ENCODE data around the gene MRAP. TPM values are rescaled to one million over a fixed set of nuclear protein-coding genes. Genes with fewer than 3 reads are reported as not detected.

The MRAP gene
- total and polyA plus RNA-seq, 8 donors = 0.30 to 0.55 TPM; not detected in 6

DNA sequence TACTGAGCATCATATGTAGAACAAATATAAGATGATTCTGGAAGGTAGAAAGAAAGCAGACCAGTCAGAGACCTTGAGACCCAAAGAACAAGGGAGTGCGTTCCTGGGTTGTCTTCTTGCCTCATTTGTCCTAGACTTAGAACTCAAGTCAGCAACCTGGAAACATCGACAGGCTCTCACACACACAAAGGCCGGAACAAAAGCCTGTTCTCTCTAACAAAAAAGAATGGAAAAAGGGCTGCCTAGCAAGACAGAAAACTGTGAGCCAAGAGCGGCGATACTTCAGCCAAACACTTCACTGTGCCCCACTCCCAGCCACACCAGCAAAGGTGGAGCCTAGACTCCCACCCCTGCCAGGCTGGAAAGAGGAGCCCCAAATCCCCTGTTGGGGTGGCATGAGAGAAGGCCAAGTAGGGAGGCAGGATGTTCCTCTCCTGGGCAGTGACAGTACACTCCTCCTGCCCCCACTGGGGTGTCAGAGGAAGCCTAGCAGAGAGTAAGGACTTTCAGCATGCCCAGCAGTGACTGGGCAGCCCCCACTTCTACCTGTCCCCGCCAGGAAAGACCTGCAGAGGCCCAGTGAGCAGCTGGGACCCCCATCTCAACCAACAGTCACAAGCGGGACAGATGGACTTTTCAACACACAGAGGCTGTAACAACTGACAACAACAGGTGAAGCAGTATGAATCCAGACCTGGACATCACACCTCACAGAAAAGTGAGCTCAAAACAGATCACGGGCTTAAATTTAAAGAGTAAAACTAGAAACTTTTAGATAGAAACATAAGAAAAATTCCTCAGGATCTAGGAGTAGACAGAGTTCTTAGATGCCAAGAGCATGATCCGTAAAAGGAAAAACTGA, 33.0 kb downstream of the MRAP start:
- peaks cover 44 to 82% (median 73%) of the 10 kb centered on the region in 4 donors for H3K36me3 ChIP-seq
- DNase-seq = no peak
- WGBS, 5 donors = 91 to 96% (median 94%) methylated on average over 9 of the region's 9 CpGs

GRCh38 chr21:32332463-32332951, 33.9 kb downstream of the MRAP start:
- TF ChIP-seq POLR2AphosphoS5 (IDR thresholded peaks at IDR 0.05) (no peak), CTCF (IDR thresholded peaks at IDR 0.05) (no peak), POLR2A (IDR thresholded peaks at IDR 0.05) (no peak), EP300 (IDR thresholded peaks at IDR 0.05) (no peak)
- H3K4me1 ChIP-seq = peaks cover 0 to 24% (median 11%) of the 10 kb centered on the region in 4 donors
- H3K4me3 ChIP-seq = no peak overlapping the region
- H3K27me3 ChIP-seq = no peaks in the 10 kb centered on the region
- WGBS, 5 donors = 91 to 100% (median 96%) methylated on average over 1 of the region's 1 CpG
- peaks cover 52 to 85% (median 79%) of the 10 kb centered on the region in 4 donors for H3K36me3 ChIP-seq
- H3K27ac ChIP-seq = no peak overlapping the region
- H3K9me3 ChIP-seq = no peaks in the 10 kb centered on the region
- DNase-seq = no peak
- intact Hi-C loops (cut with DNase I; ENCODE audit: low total_unique reads) = no loop called here

More for the DNA sequence above, 33.0 kb downstream of the MRAP start:
- H3K4me1 ChIP-seq = peaks cover 0 to 24% (median 11%) of the 10 kb centered on the region in 4 donors
- H3K4me3 ChIP-seq = no peak overlapping the region
- H3K27me3 ChIP-seq = no peaks in the 10 kb centered on the region
- intact Hi-C loops (cut with DNase I; ENCODE audit: low total_unique reads) = no loop called here
- H3K27ac ChIP-seq = no peak overlapping the region
- H3K9me3 ChIP-seq = no peaks in the 10 kb centered on the region
- TF ChIP-seq CTCF (IDR thresholded peaks at IDR 0.05) = no peak
- no peak for TF ChIP-seq POLR2A (IDR thresholded peaks at IDR 0.05)
- no peak for TF ChIP-seq EP300 (IDR thresholded peaks at IDR 0.05)

- Histone ChIP-seq H3K4me3 (no peak overlapping the region), H3K4me1 (peaks cover 0 to 9% (median 1%) of the 10 kb centered on the region in 4 donors), H3K27ac (no peak overlapping the region), H3K36me3 (peaks cover 67 to 98% (median 91%) of the 10 kb centered on the region in 4 donors), H3K9me3 (no peaks in the 10 kb centered on the region), H3K27me3 (no peaks in the 10 kb centered on the region)
- DNase-seq = no peak
- intact Hi-C loops (cut with DNase I; ENCODE audit: low total_unique reads) = no loop called here
- TF ChIP-seq POLR2A (IDR thresholded peaks at IDR 0.05) = no peak
- no peak for TF ChIP-seq EP300 (IDR thresholded peaks at IDR 0.05)
- TF ChIP-seq POLR2AphosphoS5 (IDR thresholded peaks at IDR 0.05) = no peak
- TF ChIP-seq CTCF (IDR thresholded peaks at IDR 0.05) = no peak
- WGBS, 5 donors = 91 to 97% (median 95%) methylated on average over 19 of the region's 19 CpGs
Measured at GRCh38 chr21:32333953-32334673, 35.5 kb downstream of the MRAP start.

DNA sequence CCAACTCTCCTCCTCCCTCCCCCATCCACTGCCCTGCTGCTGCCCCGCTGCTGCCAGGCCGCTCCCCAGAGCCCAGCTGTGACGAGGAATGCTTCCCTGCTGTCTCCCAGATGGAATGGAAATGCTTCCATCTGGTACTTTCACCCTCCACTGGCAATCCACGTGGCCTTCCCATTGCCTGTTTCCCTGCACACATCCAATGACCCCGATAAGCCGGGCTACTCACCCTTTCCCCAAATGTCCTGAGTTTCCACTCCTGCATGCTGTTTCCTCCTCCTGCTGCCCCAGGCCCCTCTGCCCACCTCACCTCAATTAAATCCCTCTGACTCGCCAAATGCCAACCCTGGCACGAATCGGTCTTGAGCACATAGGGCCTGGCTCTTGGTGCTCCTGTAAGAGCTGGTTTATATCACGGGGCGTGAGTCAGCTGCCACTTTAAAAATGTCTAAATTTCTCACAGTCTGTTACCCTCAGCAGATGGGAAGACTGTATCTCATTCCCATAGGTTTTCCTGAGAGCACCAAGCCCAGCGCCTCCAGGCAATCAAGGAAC, 36.4 kb downstream of the MRAP start:
- Histone ChIP-seq H3K36me3 (peaks cover 73 to 98% (median 96%) of the 10 kb centered on the region in 4 donors), H3K4me3 (no peak overlapping the region), H3K4me1 (no peaks in the 10 kb centered on the region), H3K9me3 (no peaks in the 10 kb centered on the region), H3K27ac (no peak overlapping the region), H3K27me3 (no peaks in the 10 kb centered on the region)
- TF ChIP-seq CTCF (IDR thresholded peaks at IDR 0.05) = no peak
- no peak for TF ChIP-seq POLR2AphosphoS5 (IDR thresholded peaks at IDR 0.05)
- no peak for TF ChIP-seq POLR2A (IDR thresholded peaks at IDR 0.05)
- no peak for TF ChIP-seq EP300 (IDR thresholded peaks at IDR 0.05)
- intact Hi-C loops (cut with DNase I; ENCODE audit: low total_unique reads) = no loop called here
- 90 to 93% (median 91%) methylated on average over 12 of the region's 12 CpGs for WGBS, 5 donors
- DNase-seq = peak in 1 of 2 donors; percentile 48

Measured in stomach (tissue), 9 donors.